Pancreas (tissue), 10 donors: ENCODE results near the gene TAPBP. TPM values are rescaled to one million over a fixed set of nuclear protein-coding genes. Genes with fewer than 3 reads are reported as not detected.

Experiments used
- ATAC-seq, 4 donors: fragments of 200-7000 bp; cut with Tn5 transposase; one replicate each; pipeline versions ENCODE4 v1.8.0 to v1.9.1; 2020; ENCODE audit warnings: mild to moderate bottlenecking in 4 of 4, moderate library complexity in 4 of 4
- DNase-seq, 6 donors: peaks; one replicate each; pipeline ENCODE4 v3.0.0-alpha.2; 2020
- FAIRE-seq: peaks from 2 replicates; lab custom pipeline; 2012; peaks lifted over from hg19 to GRCh38; lab: Jason Lieb, UNC
- H3K27ac ChIP-seq, 4 donors: fragments of 200-600 bp; sonication (generic); 1 replicate in 3 of 4; 2 replicates in 1 of 4; pipeline versions ENCODE4 v1.5.0 to v1.8.0; 2020
- H3K27me3 ChIP-seq, 4 donors: fragments of 200-600 bp; one replicate each; pipeline ENCODE4 v1.8.0; 2021
- H3K36me3 ChIP-seq, 3 donors: fragments of 200-600 bp; sonication (generic) in 1 of 3; one replicate each; pipeline versions ENCODE4 v1.5.0 to v1.8.0; 2020 to 2021
- H3K4me1 ChIP-seq, 3 donors: fragments of 200-600 bp; one replicate each; pipeline ENCODE4 v1.8.0; 2021
- H3K4me3 ChIP-seq, 4 donors: fragments of 200-600 bp; sonication (generic) in 2 of 4; one replicate each; pipeline versions ENCODE4 v1.5.0 to v1.8.0; 2020 to 2021
- H3K9me3 ChIP-seq, 4 donors: fragments of 200-600 bp; one replicate each; pipeline ENCODE4 v1.8.0; 2021
- WGBS, 2 donors: extraction: QIAGEN DNeasy Blood & Tissue Kit; methylation state at CpG; one replicate each; pipeline ENCODE4 v1.1.7; 2013; 5-methylcytosine and 5-hydroxymethylcytosine counted together
- intact Hi-C, 3 donors: fragments of 100-400 bp; cut with DNase I; formaldehyde crosslinking; loops; one replicate each; pipeline versions ENCODE4 v1.11.1 to v1.14.2; 2022
- polyA plus RNA-seq, 2 donors: library from polyadenylated mRNA; stranded (reverse); fragments of 200-250 nt; gene quantifications; one replicate each; pipeline ENCODE4 v1.2.3, GENCODE V29; 2013
- total RNA-seq, 6 donors: library from RNA; stranded (reverse); fragmentation: NEBNext Ultra II Directional in 4 of 6; extraction: Animal tissue kit (Norgen Biotek cat#: 25700) in 4 of 6; gene quantifications; one replicate each; pipeline versions ENCODE4 v1.2.1 to v1.2.4, GENCODE V29; 2021 to 2023
- TF ChIP-seq, protein P1 (sequence below), 4 donors: fragments of 200-600 bp; sonication (generic) in 3 of 4; IDR thresholded peaks; one replicate each; pipeline versions ENCODE4 v1.5.0 to v1.8.0; 2021; ENCODE audit warnings: antibody characterized with exemption in 4 of 4
- donor health status: healthy with polysubstance abuse.
- donor health status: DM: no; HTN: no; CAD: no; lungs with moderate emphysema.
- donor health status: DM: no; HTN: no; CAD: no.
- donor health status: control.
- donor health status: control.
- donor health status: Bipolar disorder and iron deficiency.
- donor health status: DM: yes; HTN: yes; CAD: no.
- donor health status: DM: no; HTN: no; CAD: no.
- donor health status: DM: no; HTN: no; CAD: no.
- donor health status: DM: yes; HTN: yes; CAD: no.

TAPBP gene
- total and polyA plus RNA-seq, 8 donors: 28.0 to 152 (median 41.2) TPM

DNA sequence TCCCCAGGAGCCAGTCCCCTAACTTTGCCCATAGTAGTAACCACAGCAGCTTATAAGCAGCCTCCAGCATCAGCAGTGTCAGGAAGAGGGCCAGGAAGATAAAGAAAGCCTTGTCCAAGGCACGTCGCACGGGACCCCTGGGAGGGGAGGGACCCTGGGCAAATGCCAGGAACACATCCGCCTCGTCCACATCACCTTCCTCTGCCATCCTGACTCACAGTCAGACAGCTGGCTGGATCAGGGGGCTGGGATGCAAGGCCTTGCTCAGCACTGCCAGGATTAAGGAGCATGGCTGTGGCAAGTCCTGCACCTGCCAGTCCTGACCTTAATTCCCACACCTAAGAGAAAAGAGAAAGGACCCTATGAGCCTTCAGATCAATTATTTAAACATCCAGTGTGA, 15.2 kb upstream of the TAPBP start:
- H3K27me3 ChIP-seq: no peaks in the 10 kb centered on the region
- FAIRE-seq: no peak
- no peak overlapping the region for H3K4me3 ChIP-seq
- WGBS, 2 donors: 39 to 40% methylated on average over 5 of the region's 5 CpGs
- intact Hi-C loops: no loop called here
- H3K36me3 ChIP-seq: no peaks in the 10 kb centered on the region
- TF ChIP-seq, protein P1, sequence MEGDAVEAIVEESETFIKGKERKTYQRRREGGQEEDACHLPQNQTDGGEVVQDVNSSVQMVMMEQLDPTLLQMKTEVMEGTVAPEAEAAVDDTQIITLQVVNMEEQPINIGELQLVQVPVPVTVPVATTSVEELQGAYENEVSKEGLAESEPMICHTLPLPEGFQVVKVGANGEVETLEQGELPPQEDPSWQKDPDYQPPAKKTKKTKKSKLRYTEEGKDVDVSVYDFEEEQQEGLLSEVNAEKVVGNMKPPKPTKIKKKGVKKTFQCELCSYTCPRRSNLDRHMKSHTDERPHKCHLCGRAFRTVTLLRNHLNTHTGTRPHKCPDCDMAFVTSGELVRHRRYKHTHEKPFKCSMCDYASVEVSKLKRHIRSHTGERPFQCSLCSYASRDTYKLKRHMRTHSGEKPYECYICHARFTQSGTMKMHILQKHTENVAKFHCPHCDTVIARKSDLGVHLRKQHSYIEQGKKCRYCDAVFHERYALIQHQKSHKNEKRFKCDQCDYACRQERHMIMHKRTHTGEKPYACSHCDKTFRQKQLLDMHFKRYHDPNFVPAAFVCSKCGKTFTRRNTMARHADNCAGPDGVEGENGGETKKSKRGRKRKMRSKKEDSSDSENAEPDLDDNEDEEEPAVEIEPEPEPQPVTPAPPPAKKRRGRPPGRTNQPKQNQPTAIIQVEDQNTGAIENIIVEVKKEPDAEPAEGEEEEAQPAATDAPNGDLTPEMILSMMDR (IDR thresholded peaks at IDR 0.05): no peak
- H3K27ac ChIP-seq: no peak overlapping the region
- DNase-seq: no peak
- ATAC-seq: no peak
- peaks cover 0 to under 1% (median 0%) of the 10 kb centered on the region in 3 donors for H3K4me1 ChIP-seq
- H3K9me3 ChIP-seq: no peaks in the 10 kb centered on the region

DNA sequence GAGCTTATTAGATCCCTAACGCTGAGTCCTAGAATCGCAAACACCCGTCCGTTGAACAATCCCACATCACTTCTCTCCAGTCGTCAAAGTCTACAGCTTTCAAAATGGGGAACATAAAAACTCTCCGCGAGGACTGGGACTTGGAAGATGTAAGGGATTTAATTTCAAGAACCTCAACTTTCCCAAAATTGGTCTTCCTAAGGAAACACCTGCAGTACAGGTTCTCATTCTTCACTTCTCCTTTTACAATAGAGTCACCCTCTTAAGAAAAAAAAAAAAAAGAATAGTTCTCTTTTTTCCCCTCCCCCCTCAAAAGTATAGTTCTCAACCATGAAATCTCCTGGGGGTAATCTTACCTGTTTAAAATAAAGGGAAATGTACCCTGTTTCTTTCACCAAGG, 10.2 kb upstream of the TAPBP start:
- H3K4me1 ChIP-seq: peaks cover 0 to 27% (median 8%) of the 10 kb centered on the region in 3 donors
- peak overlapping the region in 3 of 4 donors; percentile 18 to 65 (median 51) for H3K4me3 ChIP-seq
- peaks cover 0 to 19% (median 0%) of the 10 kb centered on the region in 3 donors for H3K36me3 ChIP-seq
- H3K27me3 ChIP-seq: no peaks in the 10 kb centered on the region
- no peak for ATAC-seq
- no peak for DNase-seq
- WGBS, 2 donors: 19 to 24% methylated on average over 7 of the region's 7 CpGs
- intact Hi-C loops: no loop called here
- TF ChIP-seq, protein P1 (IDR thresholded peaks at IDR 0.05): no peak
- no peaks in the 10 kb centered on the region for H3K9me3 ChIP-seq
- FAIRE-seq: no peak
- peak overlapping the region; percentile 73 to 76 (median 75) for H3K27ac ChIP-seq

DNA sequence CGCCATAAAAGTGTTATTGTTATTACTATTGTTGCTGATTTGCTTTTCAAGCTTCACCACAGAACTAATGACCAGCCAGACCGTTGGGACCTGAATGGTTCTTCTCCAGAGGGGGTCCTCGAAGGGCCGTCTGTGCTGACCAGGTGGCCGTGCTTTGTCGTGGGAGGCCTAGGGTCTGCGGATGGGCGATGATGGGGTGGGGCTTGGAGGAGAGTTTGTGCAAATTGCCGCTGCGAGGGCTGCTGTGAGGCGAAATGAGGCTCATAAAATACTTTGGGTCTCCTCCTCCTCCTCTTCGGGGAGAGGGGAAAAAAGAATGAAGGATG, 9.7 kb upstream of the TAPBP start:
- no peak for FAIRE-seq
- intact Hi-C loops: no loop called here
- peaks cover 0 to 31% (median 8%) of the 10 kb centered on the region in 3 donors for H3K4me1 ChIP-seq
- peak in 1 of 6 donors; percentile 53 for DNase-seq
- 1 to 2% methylated on average over 12 of the region's 12 CpGs for WGBS, 2 donors
- no peaks in the 10 kb centered on the region for H3K27me3 ChIP-seq
- ATAC-seq: peak in 3 of 4 donors; percentile 0 to 6 (median 1)
- TF ChIP-seq, protein P1 (IDR thresholded peaks at IDR 0.05): no peak
- H3K9me3 ChIP-seq: no peaks in the 10 kb centered on the region
- H3K36me3 ChIP-seq: peaks cover 0 to 19% (median 0%) of the 10 kb centered on the region in 3 donors
- peak overlapping the region; percentile 18 to 65 (median 46) for H3K4me3 ChIP-seq
- H3K27ac ChIP-seq: peak overlapping the region; percentile 73 to 76 (median 75)

DNA sequence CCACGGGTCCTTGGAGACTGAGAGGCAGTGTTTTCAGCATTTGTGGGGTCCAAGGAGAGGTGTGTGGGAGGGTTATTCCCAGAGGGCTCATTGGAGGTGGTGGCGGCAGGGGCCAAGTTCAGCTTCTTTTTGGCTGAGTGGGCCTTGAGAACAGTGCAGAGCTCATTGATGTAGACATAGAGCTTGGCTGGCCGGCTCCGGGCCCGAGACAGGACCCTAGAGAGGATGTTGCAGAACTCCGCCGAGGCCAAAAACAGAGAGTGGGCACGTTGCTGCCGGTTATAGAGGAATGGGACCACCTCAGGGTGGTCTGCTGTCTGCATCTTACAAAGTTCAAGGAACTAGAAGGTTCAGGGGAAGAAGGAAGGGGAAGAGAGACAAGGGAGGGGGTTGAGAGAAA, 7.3 kb upstream of the TAPBP start:
- WGBS, 2 donors: 72 to 78% methylated on average over 9 of the region's 9 CpGs
- peak overlapping the region in 1 of 4 donors; percentile 65 for H3K4me3 ChIP-seq
- H3K4me1 ChIP-seq: peaks cover 0 to 43% (median 12%) of the 10 kb centered on the region in 3 donors
- H3K27me3 ChIP-seq: no peaks in the 10 kb centered on the region
- TF ChIP-seq, protein P1 (IDR thresholded peaks at IDR 0.05): no peak
- ATAC-seq (no peak), FAIRE-seq (no peak), DNase-seq (peak in 1 of 6 donors; percentile 21)
- no peaks in the 10 kb centered on the region for H3K9me3 ChIP-seq
- peaks cover 0 to 19% (median 0%) of the 10 kb centered on the region in 3 donors for H3K36me3 ChIP-seq
- intact Hi-C loops: no loop called here
- H3K27ac ChIP-seq: peak overlapping the region in 1 of 4 donors; percentile 45
